K562 treated with DMSO at 1 percent for 12 hours (cell line): ENCODE measurements around the gene EPB41L1. TPM values are rescaled to one million over a fixed set of nuclear protein-coding genes. Genes with fewer than 3 reads are reported as not detected.

ENCODE experiments used
- total RNA-seq: library from RNA; unstranded; fragments of 300-600 nt; gene quantifications from 2 replicates; pipeline ENCODE4 v1.2.3, GENCODE V29; 2022; ENCODE audit not compliant: insufficient read depth

The EPB41L1 gene
- 0.51 and 2.8 TPM in 2 replicates for total RNA-seq

DNA sequence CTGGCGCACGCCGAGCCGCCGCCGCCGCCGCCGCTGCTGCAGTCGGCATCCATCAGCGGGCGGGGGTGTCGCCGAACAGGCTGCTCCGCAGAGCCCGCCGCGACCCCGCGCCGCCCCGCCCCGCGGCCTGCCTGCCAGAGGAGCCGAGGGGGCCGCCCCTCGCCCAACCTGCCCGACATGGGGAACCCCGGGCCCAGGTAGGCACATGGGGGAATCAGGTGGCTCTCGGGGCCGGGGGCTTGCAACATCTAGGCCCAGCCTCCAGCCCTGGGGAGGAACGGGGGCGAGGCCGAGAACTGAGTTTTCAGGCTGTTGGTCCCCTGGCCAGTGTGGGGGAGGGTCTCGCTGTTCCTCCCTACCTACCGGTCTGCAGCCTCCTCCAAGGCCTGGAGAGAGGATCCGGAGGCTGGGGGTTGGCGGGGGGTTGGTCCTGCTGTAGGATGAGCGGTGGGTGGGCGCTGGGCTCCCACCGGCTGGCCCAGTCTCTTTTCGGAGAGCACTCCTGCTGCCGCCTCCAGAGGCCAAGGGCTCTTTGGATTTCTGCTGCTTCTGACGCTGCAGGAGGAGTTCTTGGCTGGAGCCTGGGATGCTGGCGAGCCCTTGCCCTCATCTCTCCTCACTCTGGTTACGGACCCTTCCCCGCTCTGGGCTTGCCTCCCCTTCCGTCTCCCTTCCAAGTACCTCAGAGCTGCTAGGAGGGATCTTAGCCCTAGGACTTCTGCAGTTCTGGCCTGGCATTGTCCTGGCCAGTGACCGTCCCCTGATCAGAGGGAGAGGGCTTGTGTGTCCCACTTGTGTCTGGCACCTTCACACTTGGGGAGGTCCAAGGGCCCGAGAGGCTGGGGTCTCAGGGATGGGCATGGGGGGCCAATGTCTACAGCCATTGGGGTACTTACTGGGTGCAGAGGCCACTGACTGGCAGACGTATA is at the start of gene EPB41L1:
Gene EPB41L1 (plus strand): TSS at position 41 of the 929 bp plus-strand sequence. CDS start 19,038 bp downstream, outside the sequence.

DNA sequence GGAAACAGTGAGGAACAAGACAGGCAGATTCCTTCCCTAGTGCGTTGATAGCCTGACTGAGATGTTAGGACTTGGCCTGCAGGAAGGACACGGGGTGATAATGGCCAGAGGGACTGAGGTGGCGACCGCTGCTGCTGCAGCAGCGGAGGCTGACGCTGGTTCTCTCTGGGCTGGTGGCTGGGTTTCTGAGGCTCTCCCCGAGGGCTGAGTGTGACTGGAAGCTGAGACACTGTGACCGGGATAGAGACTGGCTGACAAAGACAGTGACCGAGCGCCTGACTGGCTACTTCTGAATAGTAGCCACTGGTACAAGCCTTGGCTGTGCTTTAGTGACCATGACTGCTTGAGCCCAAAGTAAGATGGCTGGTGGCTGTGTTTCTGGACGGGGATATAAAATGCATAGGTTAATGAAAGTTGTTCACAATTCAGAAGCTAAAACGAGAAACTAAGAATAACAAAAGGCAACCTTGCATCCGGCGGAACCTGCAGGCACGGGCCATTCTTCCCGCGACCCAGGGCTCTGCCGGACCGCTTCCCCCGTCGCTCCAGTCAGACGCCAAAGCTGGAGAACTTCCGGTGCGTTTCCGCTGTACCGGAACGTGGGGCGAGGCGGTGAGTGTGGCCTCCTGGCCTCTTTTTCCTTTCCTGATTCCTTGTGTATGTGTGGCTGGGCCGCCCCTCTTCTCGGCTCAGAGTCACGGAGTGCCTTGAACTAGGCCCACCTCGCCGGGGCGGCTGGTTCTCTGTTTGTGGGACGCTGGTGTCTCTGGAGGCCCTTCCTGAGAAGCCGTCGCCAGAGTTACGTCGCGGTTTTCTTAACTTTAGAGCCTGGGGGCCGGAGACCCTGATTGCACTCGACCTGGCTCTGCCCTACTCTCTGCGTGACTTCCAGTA is 81.6 kb downstream of the EPB41L1 start, which contains the start of gene AAR2:
Gene AAR2 (plus strand): TSS at position 587 of the 894 bp plus-strand sequence. CDS start 3,391 bp downstream, outside the sequence.

Other genes starting within 250 kb of the EPB41L1 start
- gene SCAND1, start 200.2 kb upstream of the EPB41L1 start, total RNA-seq, result 131 and 240 TPM in 2 replicates
- 12.3 and 12.8 TPM in 2 replicates for gene CNBD2, start 186.2 kb upstream of the EPB41L1 start, total RNA-seq
- 24.6 and 30.9 TPM in 2 replicates for gene AAR2, start 81.7 kb downstream of the EPB41L1 start, total RNA-seq
- 10.3 and 25.7 TPM in 2 replicates for gene DLGAP4, start 151.6 kb downstream of the EPB41L1 start, total RNA-seq